GM19463 (cell line): ENCODE measurements around the gene PPME1.
A peak's percentile ranks its signal among the peaks of the same experiment; 100 is the strongest.
"Not testable (repeated sequence)": the region's sequence is repeated elsewhere in the genome, so short reads cannot be mapped to it uniquely, and the experiment has no call there.

Source experiments
- ATAC-seq: cut with Tn5 transposase; IDR thresholded peaks from one replicate; pipeline ENCODE4 v1.9.1; 2021; ENCODE audit warnings: mild to moderate bottlenecking, moderate library complexity; ENCODE audit not compliant: unreplicated experiment

PPME1 gene, protein sequence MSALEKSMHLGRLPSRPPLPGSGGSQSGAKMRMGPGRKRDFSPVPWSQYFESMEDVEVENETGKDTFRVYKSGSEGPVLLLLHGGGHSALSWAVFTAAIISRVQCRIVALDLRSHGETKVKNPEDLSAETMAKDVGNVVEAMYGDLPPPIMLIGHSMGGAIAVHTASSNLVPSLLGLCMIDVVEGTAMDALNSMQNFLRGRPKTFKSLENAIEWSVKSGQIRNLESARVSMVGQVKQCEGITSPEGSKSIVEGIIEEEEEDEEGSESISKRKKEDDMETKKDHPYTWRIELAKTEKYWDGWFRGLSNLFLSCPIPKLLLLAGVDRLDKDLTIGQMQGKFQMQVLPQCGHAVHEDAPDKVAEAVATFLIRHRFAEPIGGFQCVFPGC

GRCh38 chr11:74170694-74171629 is at the start of gene PPME1, which contains the start of gene C2CD3:
PPME1 (plus strand) TSS chr11:74171289; CDS start chr11:74171422, 133 bp downstream.
C2CD3 (minus strand) TSS chr11:74171002; CDS start chr11:74170792, 210 bp downstream.
- ATAC-seq, result peak; percentile 88

DNA sequence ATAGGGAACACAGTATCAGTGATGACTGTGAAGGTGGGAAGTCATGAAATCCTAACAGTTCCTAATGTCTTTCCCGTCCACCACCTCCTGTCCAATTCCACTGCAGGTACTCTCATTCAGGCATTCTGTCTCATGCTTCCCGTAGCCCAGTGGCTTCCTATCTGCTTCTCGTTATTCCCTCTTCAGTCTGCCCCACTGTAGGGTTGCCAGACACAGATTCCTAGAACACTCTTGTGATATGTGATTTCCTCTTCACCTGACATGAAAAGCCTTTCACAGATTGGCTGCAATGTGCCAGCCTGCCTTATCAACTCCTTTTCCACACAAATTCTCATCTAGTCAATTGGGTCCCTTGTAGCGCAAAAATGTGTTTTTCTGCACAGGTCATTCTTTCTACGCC is 49.3 kb upstream of the PPME1 start:
- ATAC-seq, result no peak

DNA sequence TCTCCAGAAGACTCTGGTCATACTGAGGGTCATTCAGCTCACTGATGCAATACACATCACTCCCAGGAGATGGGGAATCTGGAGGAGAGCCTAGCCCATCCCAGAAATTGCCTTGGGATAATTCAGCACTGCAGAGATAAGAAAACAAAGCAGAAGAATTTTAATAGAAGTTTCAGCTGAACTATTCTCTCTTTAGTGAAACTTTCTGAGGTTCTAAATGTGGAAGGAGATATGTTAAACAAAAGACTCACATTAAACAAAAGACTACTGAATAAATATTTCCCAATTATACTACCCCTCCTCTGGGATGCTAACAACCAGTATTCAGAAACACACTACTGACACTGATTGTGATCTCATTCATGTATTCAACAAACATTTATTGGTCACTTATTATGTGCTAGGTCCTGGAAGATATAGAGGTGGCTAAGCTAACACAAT is 48.1 kb upstream of the PPME1 start:
- ATAC-seq, result no peak

GRCh38 chr11:74129121-74129520 is 42.0 kb upstream of the PPME1 start:
- ATAC-seq, result not testable (repeated sequence)

DNA sequence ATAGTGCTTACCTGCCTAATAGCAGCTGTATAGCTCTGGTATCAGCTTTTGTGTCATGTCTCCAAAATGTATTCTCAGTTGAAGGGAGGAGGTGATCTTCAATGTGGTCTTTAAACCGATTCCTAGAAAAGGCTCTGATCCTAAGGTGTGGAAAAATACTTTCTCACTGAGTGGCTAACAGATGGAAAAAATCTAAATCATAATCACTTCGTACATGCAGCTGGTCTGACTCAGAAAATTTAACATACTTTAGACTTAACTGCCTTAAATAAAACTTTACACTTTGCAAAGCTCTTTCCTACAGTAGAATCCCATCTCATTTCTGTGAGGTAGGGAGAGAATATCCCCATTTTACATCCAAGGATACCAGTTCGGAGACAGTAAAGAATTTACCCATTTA is 38.3 kb upstream of the PPME1 start:
- no peak for ATAC-seq

- no peak for ATAC-seq
Measured at GRCh38 chr11:74133436-74133835, 37.7 kb upstream of the PPME1 start.

- no peak for ATAC-seq
Measured at GRCh38 chr11:74134661-74135060, 36.4 kb upstream of the PPME1 start.

- no peak for ATAC-seq
Measured at GRCh38 chr11:74135127-74135840, 35.8 kb upstream of the PPME1 start.

DNA sequence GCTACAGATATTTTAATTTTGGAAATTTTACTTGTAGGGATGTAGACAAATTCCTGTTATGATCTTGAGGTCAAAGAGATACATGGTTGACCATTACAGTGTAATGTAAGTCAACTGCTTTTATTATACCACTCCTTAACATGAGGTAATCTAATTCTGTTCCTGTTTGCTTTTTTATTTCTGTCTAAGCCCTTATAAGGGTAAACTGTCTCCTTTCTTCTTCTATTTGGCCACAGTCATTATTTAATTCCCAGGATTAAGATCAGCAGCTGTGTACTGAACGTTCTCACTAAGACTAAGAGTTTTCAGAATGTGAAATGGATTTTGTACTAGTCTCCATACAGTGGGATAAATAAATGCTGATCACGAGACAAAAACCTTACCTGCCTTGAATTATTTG is 33.1 kb upstream of the PPME1 start:
- no peak for ATAC-seq

GRCh38 chr11:74138572-74138971 is 32.5 kb upstream of the PPME1 start:
- no peak for ATAC-seq

DNA sequence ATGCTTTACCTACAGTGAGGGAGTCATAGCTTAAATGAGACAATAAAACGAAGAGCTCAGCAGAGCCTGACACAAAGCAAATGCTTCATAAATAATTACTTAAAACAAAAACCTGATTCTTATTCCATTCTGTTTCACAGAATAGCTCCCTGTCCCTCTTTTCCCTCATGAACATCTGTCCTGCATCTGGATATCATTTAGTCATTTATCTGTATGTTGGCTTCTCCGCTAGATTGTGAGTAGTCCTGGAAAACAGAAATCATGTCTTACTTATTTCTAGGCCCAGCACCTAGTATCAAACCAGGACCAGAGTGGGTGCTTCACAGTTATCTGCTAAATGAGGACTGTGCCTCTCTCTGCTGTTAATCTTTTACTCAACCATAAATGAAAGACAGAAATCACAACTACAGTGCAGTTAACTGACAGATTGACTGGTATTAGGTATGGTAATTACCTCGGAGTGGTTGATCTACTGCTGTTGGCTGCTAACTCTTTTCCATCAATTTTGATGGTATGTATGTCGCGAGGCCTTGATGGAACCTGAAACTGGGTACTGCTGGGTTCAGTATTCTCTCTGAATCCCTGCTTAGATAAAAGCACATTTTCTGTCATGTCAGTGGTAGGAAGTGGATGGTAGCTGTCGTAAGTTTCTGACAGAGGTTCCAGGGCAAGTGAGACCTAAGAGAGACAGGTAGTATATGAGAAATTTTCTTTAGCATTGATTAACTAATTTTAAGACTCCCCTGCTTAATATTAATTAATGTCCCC is 31.8 kb upstream of the PPME1 start:
- no peak for ATAC-seq

GRCh38 chr11:74139919-74140431 is 31.1 kb upstream of the PPME1 start:
- not testable (repeated sequence) for ATAC-seq

DNA sequence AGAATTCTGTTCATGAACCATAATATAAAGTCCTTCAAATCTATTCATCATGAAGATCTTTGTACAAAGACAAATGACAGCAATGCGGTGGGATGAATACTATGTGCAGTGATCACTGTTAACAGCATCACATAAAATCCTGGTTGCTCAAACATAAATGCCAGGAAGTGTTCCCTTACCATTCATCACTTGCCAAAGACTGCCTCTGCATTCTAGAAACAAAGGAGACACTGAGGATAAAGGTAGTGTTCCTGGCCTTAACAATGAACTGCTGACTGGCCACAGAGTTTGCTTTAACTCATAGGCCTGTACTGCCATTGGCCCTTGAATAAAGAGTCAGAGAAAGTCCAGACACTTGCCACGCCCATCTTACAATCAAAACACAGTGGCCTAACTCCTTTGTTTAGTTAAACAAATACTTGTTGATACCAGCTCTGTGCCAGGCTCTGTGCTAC is 29.8 kb upstream of the PPME1 start:
- no peak for ATAC-seq

- no peak for ATAC-seq
Measured at GRCh38 chr11:74141908-74142307, 29.2 kb upstream of the PPME1 start.

- no peak for ATAC-seq
Measured at GRCh38 chr11:74142624-74143023, 28.5 kb upstream of the PPME1 start.

DNA sequence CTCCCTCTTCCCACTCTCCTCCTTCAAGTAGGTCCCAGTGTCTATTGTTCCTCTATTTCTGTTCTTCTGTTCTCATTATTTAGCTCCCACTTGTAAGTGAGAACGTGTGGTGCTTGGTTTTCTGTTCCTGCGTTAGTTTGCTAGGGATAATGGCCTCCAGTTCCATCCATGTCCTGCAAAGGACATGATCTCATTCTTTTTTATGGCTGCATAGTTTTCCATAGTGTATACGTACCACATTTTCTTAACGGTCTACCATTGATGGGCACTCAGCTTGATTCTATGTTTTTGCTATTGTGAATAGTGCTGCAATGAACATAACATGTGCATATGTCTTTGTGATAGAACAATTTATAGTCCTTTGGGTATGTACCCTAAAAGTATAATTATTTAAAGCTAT is 26.5 kb upstream of the PPME1 start:
- ATAC-seq, result no peak

DNA sequence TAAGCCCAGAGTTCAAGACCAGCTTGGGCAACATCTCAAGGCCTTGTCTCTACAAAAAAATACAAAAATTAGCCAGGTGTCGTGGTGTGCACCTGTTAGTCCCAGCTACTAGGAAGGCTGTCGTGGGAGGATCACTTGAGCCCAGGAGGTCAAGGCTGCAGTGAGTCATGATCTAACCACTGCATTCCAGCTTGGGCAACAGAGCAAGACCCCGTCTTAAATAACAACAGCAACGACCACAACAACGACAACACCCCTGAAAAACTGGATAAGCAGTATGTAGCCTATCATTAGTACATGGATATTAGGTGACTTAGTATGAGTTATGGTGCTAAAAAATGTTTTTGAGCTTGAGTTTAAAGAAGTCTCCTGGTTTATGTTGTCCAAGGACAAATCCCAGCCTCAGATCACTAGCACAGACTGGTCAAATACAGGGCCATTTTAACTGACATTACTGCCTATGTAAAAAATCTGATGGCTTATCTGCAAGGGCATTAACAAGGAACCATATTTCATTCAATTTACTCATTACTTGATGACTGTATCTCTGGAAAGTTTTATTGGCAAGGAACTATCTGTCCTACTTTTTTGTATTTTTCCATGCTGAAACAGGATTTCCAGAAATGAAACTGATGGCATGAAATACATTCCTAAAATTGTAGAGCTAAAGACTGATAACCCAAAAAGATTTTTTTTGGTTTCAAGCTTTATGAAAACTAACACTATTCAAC is 23.7 kb upstream of the PPME1 start:
- ATAC-seq, result no peak

GRCh38 chr11:74153224-74153623 is 17.9 kb upstream of the PPME1 start:
- ATAC-seq, result no peak

- no peak for ATAC-seq
Measured at GRCh38 chr11:74154620-74155281, 16.3 kb upstream of the PPME1 start.
